GM12891 (cell line): ENCODE measurements around the gene TADA1.

Experiments
- DNase-seq: peaks from one replicate; pipeline ENCODE4 v3.0.0; 2011; ENCODE audit warnings: low spot score; ENCODE audit not compliant: insufficient read length
- FAIRE-seq: peaks from 2 replicates; lab custom pipeline; 2011; peaks lifted over from hg19 to GRCh38; lab: Jason Lieb, UNC
- PAX5 ChIP-seq: IDR thresholded peaks from 2 replicates; pipeline ENCODE4 v1.6.1; 2011; ENCODE audit warnings: low read length, moderate library complexity, mild to moderate bottlenecking; ENCODE audit not compliant: insufficient read depth, severe bottlenecking
- POLR2A ChIP-seq: IDR thresholded peaks from 2 replicates; pipeline ENCODE4 v1.6.1; 2011; ENCODE audit warnings: low read depth, low read length, control low read depth
- POLR2AphosphoS5 ChIP-seq: IDR thresholded peaks from 2 replicates; pipeline ENCODE4 v1.6.1; 2011; ENCODE audit warnings: low read depth, low read length, control low read depth
- POU2F2 ChIP-seq: IDR thresholded peaks from 2 replicates; pipeline ENCODE4 v1.6.1; 2011; ENCODE audit warnings: low read depth, mild to moderate bottlenecking, control low read depth, low read length, moderate library complexity
- SPI1 ChIP-seq: IDR thresholded peaks from 2 replicates; pipeline ENCODE4 v1.6.1; 2011; ENCODE audit warnings: low read depth, low read length, control low read depth
- TAF1 ChIP-seq: IDR thresholded peaks from 2 replicates; pipeline ENCODE4 v1.6.1; 2011; ENCODE audit warnings: low read depth, low read length, control low read depth

Gene TADA1

GRCh38 chr1:166870584-166870983 lies 5.5 kb downstream of the TADA1 start:
- no peak for FAIRE-seq
- TF ChIP-seq PAX5 (no peak), POLR2A (no peak), SPI1 (no peak), TAF1 (no peak), POLR2AphosphoS5 (no peak), POU2F2 (no peak)
- DNase-seq: no peak

GRCh38 chr1:166869318-166870099 lies 6.6 kb downstream of the TADA1 start:
- TF ChIP-seq POLR2A (no peak), TAF1 (no peak), POU2F2 (no peak), PAX5 (no peak), SPI1 (no peak), POLR2AphosphoS5 (no peak)
- FAIRE-seq: no peak
- no peak for DNase-seq

- FAIRE-seq: no peak
- DNase-seq: no peak
- TF ChIP-seq SPI1 (no peak), POLR2AphosphoS5 (no peak), POLR2A (no peak), PAX5 (no peak), POU2F2 (no peak)
Measured at GRCh38 chr1:166868639-166869038, 7.4 kb downstream of the TADA1 start.

GRCh38 chr1:166865926-166866325 lies 10.1 kb downstream of the TADA1 start:
- FAIRE-seq (no peak), DNase-seq (no peak)
- no peak for TF ChIP-seq POLR2AphosphoS5
- no peak for TF ChIP-seq POLR2A
- TF ChIP-seq SPI1: no peak
- TF ChIP-seq PAX5: no peak
- no peak for TF ChIP-seq TAF1
- no peak for TF ChIP-seq POU2F2

GRCh38 chr1:166859597-166859996 lies 16.5 kb downstream of the TADA1 start:
- FAIRE-seq: no peak
- no peak for DNase-seq

DNA sequence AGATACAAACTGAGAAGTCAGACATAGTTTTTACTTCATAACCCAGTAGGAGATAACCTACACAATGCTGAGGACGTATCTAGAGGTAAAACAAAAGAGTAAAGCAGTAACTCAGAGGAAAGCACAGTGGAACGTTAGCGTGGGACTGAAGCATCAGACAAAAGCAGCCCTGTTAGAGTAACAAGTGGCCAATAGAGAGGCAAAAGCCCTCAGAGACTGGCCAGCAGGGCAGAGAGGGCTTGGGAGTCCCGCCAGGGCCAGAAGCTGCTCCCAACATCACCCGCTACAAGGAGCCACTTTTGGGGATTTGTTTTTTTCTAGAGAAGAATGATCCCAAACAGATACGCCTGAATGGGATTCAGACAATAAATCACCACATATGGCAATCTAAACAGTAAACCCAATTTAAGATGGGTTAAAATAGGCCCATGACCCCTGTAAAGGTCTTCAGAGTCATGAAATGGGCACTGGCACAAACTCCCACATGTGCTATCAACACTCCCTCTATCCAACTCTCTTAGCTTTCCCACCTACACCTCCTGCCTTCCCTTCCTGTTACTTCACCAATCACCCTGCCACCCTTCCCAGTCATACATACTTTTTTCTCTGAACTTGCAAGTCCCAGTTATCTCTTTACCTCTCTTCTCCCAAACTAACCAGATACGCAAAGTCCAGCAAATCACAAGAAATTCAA lies 17.2 kb downstream of the TADA1 start:
- DNase-seq: no peak
- no peak for FAIRE-seq
- TF ChIP-seq POLR2AphosphoS5 (no peak), POLR2A (no peak), POU2F2 (no peak), PAX5 (no peak), SPI1 (no peak), TAF1 (no peak)

More at GRCh38 chr1:166859597-166859996, 16.5 kb downstream of the TADA1 start:
- TF ChIP-seq POLR2A (no peak), TAF1 (no peak), POU2F2 (no peak), PAX5 (no peak), SPI1 (peak; percentile 46; the same call in 1 of the 2 replicates), POLR2AphosphoS5 (no peak)

DNA sequence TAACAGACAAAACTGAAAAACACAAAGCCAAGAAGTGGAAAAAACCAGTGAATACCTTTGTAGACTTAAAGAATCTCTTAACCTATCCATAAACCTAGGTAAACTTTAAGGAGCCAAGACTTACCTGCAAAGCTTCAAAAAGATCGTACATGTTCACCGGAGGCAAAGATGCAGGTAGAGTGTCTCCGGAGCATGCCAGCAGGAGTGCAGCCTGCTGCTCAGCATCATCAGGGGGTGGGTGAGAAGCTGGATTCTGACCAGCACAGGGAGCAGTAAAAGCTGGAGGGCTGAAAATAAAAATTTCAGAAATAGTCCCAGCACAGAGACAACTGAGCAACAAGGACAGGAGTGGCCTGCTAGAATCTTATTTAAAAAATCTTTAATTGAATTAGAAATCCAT lies 18.1 kb downstream of the TADA1 start:
- FAIRE-seq (no peak), DNase-seq (no peak)
- TF ChIP-seq SPI1 (no peak), POLR2A (no peak)

DNA sequence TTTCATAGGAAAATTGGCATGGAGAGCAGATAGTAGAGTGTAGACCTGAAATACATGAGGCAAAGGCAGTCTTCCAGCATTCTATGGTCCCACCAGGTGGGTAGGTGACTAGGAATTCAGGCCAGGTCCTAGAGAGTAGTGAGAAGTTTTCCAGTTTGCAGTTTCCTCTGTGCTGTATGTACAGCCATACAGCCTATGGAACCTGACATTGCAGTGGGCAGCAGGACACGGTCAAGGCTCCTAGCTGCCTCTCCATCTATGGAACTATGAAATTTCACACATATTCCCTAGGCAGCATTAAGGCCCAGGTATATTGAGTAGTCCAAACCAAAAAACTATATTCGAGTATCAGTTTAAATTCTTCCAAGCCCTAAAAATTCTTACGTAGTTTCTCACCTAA lies 20.5 kb downstream of the TADA1 start:
- TF ChIP-seq PAX5 (no peak), POLR2A (peak; percentile 40; the same call in 1 of the 2 replicates)
- FAIRE-seq: no peak
- no peak for DNase-seq

DNA sequence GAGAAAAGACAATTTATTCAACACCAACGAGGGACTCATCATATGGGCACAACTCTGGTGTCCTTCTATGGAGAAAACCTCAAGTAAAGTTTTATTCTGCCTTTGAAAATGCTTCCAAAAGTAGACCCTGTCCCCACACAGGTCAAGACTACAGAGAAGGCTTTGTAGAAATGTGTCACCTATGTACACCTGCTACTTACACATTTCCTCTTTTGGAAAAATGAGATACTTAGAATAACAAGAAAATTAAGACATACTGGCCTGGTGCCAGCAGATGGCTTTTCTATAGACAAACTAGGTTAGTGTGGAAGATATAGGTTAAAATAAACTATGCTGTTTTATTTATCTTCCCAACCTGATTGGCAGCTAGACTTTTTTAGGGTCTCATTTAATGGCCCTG lies 23.1 kb downstream of the TADA1 start:
- no peak for FAIRE-seq
- DNase-seq: no peak
- peak; percentile 51 for TF ChIP-seq SPI1
- no peak for TF ChIP-seq POLR2AphosphoS5

DNA sequence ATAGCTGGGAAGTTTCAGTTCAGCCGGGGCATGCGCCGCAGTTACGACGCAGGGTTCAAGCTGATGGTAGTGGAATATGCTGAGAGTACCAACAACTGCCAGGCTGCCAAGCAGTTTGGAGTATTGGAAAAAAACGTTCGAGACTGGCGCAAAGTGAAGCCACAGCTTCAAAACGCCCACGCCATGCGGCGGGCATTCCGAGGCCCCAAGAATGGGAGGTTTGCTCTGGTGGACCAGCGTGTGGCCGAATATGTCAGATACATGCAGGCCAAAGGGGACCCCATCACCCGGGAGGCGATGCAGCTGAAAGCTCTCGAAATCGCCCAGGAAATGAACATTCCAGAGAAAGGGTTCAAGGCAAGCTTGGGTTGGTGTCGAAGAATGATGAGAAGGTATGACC lies 26.9 kb downstream of the TADA1 start:
- FAIRE-seq (no peak), DNase-seq (no peak)

More for the DNA sequence above, 26.9 kb downstream of the TADA1 start:
- TF ChIP-seq PAX5: no peak
- TF ChIP-seq POLR2AphosphoS5: no peak
- TF ChIP-seq TAF1: no peak
- no peak for TF ChIP-seq SPI1
- no peak for TF ChIP-seq POU2F2
- TF ChIP-seq POLR2A: no peak
